Measurements from ENCODE around the gene SLIT3.

- TF ChIP-seq CTCF (IDR thresholded peaks at IDR 0.05; ENCODE audit: low read depth, low read length) (no peak), EZH2phosphoT487 (IDR thresholded peaks at IDR 0.05; ENCODE audit: low read depth) (no peak)
Observed at GRCh38 chr5:169295306-169295705, 5.6 kb downstream of the SLIT3 start.
